GM12872 (cell line): Measurements from ENCODE around the gene RAB18.

Source experiments
- TF ChIP-seq, protein P1 (sequence below): IDR thresholded peaks from 3 replicates; pipeline ENCODE4 v1.5.1; 2011; ENCODE audit warnings: low read depth, mild to moderate bottlenecking, low read length, moderate library complexity; ENCODE audit not compliant: insufficient read depth

The RAB18 gene

GRCh38 chr10:27578316-27578715 lies 74.2 kb downstream of the RAB18 start:
- TF ChIP-seq, protein P1, sequence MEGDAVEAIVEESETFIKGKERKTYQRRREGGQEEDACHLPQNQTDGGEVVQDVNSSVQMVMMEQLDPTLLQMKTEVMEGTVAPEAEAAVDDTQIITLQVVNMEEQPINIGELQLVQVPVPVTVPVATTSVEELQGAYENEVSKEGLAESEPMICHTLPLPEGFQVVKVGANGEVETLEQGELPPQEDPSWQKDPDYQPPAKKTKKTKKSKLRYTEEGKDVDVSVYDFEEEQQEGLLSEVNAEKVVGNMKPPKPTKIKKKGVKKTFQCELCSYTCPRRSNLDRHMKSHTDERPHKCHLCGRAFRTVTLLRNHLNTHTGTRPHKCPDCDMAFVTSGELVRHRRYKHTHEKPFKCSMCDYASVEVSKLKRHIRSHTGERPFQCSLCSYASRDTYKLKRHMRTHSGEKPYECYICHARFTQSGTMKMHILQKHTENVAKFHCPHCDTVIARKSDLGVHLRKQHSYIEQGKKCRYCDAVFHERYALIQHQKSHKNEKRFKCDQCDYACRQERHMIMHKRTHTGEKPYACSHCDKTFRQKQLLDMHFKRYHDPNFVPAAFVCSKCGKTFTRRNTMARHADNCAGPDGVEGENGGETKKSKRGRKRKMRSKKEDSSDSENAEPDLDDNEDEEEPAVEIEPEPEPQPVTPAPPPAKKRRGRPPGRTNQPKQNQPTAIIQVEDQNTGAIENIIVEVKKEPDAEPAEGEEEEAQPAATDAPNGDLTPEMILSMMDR: no peak

DNA sequence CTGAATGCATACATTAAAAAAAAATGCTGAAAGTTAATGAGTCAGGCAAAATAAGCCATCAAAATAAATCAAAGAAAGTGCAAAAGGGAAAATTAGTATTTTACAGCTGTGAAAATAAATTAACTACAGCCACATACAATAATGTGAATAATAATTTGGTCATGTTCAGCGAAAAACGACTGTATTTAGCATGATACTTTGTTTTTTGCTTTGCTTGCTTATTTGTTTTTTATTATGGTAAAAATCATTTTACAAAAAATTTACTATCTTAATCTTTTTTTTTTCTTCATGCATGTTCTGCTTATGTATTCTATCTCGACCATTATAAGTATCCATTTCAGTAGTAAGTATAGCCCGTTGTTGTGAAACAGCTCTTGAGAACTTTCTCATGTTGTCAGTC lies 77.1 kb downstream of the RAB18 start:
- TF ChIP-seq, protein P1: no peak

DNA sequence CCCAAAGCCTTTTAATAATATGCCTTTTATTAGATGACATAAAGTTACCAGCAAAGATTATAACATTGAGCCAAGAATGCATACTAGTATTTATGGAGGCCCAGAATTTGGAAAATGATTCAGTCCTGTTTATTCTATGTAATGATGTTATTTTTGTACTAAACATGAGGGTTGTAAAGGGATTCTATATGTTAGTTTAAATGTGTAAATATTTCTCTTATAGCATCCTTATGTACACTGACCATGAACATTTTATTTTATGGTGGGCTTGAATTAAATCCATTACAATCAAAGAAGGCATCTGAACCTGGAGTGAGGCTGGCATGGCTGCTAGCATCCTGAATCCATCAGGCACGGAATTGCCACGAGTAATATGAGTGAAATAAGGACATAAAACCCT lies 80.2 kb downstream of the RAB18 start:
- TF ChIP-seq, protein P1: no peak
